Stimulated activated CD8-positive, alpha-beta memory T cell treated with anti-CD3 and anti-CD28 coated beads, Interleukin-12 subunit alpha, Interleukin-12 subunit beta, amount 100 ng/mL, for 24 hours (primary cell): ENCODE results near the gene TUBB4B.
"Not testable (repeated sequence)": the region's sequence is repeated elsewhere in the genome, so short reads cannot be mapped to it uniquely, and the experiment has no call there.

Experiments
- DNase-seq: peaks from one replicate; pipeline ENCODE4 v3.0.0-alpha.2; 2020; ENCODE audit errors: extremely low read depth

Gene TUBB4B

DNA sequence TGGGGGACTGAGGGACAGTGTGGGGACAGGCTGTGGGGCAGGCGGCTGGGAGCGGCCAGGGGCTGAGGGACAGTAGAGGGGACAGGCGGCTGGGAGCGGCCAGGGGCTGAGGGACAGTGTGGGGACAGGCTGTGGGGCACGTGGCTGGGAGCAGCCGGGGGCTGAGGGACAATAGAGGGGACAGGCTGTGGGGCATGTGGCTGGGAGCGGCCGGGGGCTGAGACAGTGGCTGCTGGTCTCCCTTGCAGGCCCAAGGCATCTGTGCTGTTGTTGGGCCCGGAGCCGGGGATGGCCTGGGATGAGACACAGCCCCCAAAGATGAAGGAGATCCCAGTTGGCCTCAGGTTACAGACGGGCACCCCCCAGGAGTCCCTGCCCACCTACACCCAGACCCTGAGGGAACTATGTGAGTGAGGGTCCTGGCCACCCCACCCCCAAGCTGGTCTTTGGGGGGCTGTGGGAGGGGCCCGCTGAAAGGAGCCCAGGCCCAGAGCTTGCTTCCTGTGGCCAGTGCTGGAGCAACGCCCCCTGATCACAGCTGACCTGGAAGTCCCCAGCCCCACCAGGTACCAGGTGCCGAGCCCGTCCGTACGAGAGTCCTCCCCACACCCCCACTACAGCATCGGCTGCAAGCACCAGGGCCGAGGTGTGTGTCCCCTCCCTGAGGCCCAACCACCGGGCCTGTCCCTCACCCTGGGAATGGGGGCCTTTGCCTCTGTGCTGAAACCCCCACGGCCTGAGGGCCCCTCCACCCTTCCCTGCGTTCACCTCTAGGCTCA lies 10.6 kb downstream of the TUBB4B start:
- DNase-seq = no peak

DNA sequence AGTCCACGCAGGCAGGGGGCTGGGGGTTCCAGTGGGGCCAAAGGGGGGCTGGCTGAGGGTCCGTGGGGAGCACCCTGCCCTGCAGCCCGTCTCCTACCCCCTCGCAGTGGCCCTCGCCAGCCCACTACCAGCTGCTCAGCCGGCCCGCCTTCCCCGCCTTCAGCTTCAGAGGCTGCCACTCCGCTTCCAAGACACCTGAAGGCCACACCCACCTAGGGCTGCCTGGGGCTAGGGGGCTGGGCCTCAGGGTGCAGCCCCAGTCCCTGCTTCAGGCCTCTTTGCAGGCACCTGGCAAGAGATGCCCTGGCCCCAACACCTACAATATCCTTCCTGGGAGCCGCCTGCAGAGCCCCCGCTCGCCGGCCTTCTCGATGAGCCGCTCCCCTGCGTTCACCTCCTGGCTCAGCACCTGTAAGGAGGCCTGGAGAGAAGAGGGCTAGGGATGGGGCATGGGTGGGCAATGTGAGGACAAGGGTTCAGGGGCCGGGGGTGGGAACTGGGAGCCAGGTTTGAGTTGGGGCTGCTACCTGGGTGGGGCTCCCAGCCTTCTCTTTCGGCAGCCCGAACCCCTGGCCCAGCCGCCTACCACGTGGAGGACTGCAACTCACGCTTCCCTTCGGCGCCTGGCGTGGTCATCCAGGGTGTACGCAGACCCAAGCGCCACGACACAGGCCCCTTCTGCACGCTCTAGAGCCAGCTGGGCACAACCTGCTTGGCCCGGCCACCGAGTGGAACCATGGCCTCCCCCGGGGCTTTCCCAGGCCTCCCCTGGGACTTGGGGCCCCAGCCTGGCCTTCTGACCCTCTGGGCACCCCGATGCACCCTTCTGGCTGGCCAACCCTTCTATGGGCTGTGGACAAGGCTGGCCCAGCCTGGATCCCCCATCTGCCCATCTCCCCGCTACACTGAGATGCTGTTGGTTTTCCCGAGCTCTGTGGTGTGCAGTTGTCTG lies 11.7 kb downstream of the TUBB4B start:
- no peak for DNase-seq

DNA sequence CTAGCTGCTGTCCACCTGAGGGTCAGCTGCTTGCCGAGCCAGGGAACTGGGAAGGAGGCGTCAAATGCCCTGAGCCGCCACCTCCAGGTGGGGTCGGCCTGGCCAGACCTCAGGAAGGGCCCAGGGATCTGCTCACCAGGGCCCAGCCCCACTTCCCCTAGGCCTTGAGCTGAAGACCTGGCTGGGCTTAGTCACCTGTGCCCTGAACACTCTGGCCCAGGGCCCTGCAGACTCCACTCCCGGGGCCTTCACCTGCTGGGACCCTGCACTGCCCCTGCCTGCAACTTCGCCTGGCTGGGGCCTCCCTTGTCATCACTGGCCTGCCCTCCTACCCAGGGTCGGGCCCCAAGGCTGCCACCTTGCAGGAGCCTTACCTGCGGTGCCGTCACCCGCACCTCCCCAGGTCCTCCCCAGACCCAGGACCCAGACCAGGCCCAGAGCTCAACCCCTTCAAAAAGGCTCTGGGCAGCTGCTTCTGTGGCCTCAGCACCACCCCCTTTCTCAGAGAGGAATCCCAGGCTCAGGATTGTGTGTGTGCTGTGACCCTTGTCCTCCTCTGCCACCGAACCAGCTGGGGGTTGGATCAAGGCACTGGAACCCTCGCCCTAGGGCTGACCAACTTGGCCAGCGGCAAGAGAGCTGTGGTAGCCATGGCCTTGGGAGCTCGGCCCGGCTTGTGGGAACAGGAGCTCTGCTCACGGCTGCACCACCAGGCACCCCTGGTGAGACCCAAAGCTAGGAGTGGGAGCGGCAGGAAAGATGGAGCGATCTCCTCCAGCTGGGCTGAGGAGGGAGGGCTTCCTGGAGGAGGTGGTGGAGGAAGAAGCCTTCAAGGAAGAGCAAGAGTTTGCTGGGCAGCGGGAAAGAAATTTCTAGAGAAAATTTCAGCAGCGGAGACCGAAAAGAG lies 12.9 kb downstream of the TUBB4B start:
- no peak for DNase-seq

DNA sequence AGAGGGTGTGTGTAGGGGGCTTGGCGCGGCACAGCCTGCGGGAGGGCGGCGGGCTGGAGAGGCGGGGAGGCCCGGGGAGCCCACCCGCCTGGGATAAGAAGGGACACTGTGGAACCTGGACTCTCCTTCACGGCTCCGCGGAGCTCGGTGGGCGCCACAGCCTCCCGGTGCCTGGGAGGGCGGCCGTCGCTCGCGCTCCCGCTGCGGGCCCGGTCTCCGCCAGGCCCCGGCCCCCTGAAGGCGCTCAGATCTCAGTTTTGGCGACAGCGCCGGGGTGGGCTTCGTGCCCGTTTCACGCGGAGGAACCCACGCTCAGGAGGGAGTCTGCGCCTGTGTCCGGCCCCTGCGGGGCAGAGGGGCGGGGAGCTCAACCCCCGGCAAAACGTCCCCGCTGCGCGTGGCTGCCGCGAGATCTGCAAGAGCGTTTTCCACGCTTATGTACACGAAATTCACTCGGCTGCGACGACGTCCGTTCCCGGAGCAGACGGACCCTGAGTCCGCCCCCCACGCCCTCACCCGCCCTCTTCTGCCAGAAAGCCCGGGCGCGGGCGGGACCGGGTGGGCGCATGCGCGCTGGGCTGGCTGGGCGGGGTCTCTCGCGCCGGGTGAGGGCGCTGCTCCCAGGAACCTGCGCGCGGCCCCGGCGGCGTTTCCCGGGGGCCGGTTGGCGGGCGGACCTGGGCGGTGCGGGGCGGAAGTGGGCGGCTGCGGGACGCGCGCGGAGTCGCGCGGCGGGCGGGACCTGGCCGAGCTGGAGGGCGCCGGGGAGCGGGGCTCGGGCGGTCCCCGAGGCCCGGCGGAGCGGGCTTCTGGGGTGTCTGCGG lies 13.7 kb downstream of the TUBB4B start, which contains the start of gene NELFB:
Gene NELFB, plus strand, starts transcription at position 704 of the 824 bp plus-strand sequence.
- DNase-seq = peak; percentile 91

DNA sequence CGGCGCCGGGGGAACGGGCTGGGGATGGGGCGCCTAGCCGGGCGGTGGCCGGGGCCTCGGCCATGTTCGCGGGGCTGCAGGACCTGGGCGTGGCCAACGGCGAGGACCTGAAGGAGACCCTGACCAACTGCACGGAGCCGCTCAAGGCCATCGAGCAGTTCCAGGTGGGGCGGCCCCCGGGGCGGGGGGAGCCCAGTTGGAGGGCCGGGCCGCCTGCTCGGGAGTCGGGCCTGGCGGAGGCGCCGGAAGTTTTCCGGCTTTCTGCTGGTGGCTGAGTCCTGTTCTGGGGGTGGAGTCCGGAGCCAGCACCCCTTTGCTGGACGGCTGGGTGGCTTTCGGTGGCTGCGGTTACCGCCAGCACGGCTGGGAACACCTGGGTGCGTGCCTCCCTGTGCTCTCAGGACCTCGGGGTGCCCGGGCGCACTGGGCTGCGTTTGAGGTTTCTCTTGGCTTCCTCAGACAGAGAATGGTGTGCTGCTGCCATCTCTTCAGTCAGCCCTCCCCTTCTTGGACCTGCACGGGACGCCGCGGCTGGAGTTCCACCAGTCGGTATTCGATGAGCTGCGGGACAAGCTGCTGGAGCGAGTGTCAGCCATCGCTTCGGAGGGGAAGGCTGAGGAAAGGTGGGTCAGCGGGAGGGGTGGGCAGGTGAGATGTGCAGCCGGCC lies 14.5 kb downstream of the TUBB4B start:
- no peak for DNase-seq

DNA sequence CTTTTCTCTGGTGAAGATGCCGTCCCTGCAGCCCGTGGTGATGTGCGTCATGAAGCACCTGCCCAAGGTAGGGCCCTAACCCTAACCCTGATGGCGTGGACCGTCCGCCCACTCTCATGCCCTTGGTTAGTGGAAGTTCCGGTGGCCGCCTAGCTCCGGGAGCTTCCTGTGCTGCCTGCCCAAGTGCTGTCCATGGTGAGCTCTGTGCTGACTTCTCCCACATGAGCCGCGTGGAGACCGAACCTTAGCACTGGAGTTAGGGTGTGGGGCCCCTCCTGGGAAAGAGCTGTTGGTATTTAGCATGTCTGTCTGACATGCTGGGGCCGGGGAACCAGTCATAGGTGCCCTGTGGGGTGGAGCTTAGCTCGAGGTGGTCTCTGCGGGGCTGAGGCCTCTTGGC lies 15.3 kb downstream of the TUBB4B start:
- no peak for DNase-seq

DNA sequence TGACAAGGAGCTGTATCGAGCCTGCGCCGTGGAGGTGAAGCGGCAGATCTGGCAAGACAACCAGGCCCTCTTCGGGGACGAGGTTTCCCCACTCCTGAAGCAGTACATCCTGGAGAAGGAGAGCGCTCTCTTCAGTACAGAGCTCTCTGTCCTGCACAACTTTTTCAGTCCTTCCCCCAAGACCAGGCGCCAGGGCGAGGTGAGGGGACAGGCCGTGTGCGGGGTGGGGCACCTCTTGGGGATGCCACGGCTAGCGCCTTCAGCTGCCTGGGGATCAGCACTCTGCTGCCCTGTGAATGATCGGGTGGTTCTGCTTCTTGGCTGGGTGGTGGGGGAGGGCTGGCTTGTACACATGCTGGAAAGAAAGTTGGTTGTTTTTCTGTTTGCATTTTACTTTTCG lies 15.8 kb downstream of the TUBB4B start:
- no peak for DNase-seq

DNA sequence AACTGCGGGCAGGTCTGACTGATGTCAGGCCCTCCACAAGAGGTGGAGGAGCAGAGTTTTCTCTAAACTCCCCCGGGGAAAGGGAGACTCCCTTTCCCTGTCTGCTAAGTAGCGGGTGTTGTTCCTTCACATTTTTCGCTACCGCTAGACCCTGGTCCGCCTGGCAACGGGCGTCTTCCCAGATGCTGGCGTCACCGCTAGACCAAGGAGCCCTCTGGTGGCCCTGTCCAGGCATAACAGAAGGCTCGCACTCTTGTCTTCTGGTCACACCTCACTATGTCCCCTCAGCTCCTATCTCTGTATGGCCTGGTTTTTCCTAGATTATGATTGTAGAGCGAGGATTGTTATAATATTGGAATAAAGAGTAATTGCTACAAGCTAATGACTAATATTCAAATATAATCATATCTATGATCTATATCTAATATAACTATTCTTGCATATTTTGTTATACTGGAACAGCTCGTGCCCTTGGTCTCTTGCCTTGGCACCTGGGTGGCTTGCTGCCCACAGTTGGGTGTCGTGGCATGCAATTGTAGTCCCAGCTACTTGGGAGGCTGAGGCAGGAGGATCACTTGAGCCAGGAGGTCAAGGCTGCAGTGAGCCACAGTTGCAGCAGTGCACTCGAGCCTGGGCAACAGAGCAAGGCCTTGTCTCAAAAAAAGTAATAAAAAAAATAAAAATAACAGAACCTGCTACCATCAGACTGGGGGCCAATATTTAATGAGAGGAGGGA lies 21.3 kb downstream of the TUBB4B start:
- DNase-seq = not testable (repeated sequence)

DNA sequence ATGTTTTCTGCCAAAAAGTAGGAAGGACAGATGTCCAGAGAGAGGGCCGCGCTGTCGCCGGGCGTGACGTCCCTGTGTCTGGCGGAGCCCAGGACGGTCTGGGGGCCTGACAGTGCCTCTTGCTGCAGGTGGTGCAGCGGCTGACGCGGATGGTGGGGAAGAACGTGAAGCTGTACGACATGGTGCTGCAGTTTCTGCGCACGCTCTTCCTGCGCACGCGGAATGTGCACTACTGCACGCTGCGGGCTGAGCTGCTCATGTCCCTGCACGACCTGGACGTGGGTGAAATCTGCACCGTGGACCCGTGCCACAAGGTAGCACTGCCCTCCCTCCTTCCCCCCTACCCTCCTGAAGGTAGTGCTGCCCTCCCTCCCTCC lies 21.8 kb downstream of the TUBB4B start:
- no peak for DNase-seq

DNA sequence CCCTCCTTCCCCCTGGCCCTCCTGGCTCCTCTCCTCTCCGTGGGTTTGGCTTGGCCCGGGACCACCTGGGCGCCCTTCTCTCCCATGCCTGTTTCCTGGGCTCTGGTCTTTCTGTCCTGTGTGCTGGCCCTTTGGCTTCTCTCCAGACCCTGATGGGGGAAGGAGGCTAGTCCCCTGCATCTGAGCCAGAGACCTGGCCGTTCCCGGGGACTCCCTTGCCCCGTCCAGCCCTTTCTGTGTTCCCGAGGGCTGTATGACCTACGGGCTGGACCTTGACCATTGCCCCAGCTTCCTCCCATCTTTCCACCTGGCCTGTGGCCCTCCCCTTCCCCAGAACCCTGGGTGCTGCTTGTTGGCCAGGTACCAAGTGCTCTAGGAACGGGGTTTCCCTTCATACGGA lies 22.4 kb downstream of the TUBB4B start:
- no peak for DNase-seq

DNA sequence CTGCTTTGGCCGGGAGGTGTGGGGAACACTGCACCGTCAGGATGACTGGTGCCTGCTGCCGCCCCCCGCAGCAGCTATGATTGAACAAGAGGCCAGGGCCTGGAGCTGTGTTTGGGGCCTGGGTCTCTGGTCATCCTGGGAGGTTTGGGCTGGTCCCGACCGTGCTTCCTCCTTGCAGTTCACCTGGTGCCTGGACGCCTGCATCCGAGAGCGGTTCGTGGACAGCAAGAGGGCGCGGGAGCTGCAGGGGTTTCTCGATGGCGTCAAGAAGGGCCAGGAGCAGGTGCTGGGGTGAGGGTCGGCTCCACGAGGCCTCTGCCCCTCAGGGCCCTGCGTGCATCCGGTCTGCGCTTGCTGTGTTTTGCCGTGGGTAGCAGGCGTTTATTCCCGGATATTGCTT lies 23.0 kb downstream of the TUBB4B start:
- DNase-seq = no peak

DNA sequence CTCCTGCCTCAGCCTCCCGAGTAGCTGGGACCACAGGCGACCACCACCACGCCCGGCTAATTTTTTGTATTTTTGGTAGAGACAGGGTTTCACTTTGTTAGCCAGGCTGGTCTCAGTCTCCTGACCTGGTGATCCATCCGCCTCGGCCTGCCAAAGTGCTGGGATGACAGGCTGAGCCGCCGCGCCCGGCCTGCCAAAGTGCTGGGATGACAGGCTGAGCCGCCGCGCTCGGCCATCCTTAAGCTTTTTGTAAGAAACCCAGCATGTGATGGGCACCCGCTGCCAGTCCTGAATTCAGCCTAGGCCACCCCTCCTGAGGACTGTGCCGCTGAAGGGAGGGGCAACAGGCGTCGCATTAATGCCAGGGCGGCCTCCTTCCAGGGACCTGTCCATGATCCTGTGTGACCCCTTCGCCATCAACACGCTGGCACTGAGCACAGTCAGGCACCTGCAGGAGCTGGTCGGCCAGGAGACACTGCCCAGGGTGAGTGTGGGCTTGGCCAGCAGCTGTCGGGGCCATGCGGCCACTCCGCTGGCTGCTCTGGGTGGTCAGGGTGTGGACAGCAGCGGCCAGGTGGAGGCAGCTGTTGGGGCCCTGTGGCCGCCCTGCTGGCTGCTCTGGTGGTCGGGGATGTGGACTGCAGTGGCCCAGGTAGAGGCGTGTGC lies 24.5 kb downstream of the TUBB4B start:
- DNase-seq = no peak

DNA sequence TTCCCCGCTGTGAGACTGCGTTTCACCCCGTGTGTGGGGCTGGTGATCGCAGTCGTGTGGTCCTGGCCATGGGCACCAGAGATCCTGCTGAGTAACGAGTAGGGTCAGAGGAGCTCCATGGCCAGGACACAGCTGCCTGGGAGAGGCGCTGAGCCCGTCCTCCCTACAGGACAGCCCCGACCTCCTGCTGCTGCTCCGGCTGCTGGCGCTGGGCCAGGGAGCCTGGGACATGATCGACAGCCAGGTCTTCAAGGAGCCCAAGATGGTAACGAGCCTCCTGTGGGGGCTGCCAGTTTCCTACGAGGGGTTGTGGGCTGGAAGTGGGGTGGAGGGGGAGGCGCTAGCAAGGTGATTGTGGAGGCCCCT lies 25.1 kb downstream of the TUBB4B start:
- DNase-seq = no peak

DNA sequence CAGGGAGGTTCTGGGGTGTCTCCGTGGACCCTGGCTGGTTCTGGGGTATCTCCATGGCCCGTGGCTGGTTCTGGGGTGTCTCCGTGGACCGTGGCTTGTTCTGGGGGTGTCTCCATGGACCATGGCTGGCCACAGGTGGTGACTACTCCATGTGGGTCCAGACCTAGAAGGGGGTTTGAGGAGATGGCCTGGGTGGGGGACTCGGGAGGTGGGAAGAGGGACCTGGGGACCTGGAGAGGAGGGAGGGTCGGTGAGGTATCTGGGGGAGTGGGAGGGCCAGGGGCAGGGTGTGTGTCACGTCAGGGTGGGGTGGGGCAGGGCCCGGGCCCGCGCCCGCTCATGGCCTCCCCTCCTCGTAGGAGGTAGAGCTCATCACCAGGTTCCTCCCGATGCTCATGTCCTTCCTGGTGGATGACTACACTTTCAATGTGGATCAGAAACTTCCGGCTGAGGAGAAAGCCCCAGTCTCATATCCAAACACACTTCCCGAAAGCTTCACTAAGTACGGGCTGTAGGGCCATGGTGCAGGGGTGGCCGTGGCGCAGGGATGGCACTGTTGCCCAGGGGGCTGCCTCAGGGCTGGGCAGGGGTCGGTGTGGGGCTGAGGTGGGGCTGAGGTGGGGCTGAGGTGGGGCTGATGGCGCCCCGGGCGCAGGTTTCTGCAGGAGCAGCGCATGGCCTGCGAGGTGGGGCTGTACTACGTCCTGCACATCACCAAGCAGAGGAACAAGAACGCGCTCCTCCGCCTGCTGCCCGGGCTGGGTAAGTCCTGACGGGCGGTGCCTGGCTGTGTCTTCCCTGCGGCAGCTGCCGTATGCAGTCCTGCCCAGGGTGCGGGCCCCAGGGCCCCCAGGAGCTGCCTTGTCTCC lies 25.7 kb downstream of the TUBB4B start:
- no peak for DNase-seq

DNA sequence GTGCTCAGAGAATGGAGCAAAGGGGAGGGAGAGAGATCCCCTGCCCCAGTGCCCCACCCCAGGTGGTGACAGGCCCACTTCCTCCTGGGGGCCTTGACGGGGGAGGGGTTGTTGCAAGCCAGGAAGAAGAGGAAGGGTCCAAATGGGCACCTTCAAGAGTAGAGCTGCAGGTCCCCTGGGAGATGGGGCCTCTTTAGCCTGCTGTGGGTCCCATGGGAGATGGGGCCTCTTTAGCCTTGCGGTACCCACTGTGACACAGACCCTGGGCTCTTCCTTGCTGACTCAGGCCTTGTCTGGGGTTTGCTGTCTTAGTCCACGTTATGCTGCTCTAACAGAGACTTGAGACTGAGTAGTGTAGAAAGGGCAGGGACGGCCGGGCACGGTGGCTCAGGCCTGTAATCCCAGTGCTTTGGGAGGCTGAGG lies 26.9 kb downstream of the TUBB4B start:
- no peak for DNase-seq

DNA sequence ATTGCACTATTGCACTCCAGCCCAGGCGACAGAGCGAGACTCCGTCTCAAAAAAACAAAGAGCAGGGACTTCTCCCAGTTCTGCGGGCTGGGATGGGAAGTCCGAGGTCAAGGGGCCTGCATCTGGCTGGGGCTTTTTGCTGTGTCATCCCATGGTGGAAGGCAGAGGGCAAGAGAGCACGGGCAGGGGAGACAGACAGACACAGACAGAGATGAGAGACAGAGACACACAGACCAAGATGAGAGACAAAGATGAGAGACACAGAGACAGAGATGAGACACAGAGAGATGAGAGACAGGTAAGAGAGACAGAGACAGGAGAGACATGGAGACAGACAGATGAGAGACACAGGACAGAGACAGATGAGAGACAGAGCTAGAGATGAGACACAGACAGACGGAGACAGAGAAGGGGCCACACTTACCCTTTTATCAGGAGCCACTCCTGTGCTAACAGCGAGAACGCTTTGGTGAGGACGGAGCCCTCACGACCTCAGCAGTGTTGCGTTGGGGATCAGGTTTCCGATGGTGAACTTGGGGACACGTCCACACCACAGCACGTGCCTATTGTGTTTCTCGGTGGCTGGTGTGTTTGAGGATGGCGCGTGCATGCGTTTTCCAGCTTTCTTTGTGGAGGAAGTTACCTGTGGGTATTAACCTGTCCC lies 27.6 kb downstream of the TUBB4B start:
- no peak for DNase-seq

DNA sequence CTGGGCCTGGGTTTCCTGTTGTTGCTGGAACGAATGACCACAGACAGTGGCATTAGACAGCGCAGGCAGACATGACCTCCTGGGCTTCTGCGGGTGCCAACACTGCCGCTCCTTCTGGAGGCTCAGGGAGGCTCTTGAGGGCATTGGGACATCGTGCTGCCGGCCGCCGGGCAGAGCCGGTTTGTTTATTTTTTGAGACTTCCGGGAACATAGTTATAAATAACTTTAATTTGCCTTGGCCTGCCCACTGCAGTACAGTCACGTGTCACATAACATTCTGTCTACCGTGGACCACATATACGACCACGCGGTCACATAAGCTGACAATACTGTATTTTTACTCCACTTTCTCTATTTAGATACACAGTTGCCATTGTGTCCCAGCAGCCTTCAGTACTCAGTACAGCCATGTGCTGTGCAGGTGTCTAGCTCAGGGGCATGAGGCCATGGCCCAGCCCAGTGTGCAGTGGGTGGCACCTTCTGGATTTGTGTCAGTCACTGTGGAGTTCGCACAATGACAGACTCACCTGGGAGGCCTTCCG lies 28.2 kb downstream of the TUBB4B start:
- DNase-seq = no peak
